ENCODE measurements around the gene COG5.
A peak's percentile ranks its signal among the peaks of the same experiment; 100 is the strongest.

COG5 gene

DNA sequence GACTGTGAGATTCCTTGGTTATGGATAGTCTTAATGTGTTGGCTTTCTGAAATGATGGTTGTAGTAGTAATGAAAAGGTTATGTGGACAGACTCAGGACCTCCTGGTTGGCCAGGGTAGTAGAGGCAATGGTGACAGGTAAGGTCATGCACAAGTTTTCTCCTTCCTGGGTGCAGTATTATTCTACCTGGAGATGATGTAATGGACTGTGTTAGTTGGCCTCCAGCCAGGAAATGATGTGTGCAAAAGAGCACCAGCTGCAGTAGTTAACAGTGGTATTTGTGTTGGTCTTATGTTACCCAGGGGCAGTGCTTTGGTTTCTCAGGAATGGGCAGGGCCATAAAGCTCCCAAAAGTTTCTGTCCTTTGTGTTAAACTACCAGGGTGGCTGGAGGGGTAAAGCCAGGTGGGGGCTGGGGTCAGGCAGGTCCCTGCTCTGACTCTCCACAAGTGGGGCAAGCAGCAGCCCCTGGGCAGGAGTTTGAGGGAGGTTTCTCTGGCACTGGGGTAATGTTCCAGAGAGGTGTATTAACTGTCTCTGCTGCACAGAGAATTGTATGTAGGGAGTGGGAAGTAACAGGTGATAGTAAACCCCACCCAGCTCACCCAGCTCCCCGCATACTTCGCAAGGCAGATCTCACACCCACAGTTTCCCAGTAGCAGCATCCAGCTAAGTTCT is 57.6 kb downstream of the COG5 start:
- DNase-seq (ENCODE audit: low spot score) = no peak

DNA sequence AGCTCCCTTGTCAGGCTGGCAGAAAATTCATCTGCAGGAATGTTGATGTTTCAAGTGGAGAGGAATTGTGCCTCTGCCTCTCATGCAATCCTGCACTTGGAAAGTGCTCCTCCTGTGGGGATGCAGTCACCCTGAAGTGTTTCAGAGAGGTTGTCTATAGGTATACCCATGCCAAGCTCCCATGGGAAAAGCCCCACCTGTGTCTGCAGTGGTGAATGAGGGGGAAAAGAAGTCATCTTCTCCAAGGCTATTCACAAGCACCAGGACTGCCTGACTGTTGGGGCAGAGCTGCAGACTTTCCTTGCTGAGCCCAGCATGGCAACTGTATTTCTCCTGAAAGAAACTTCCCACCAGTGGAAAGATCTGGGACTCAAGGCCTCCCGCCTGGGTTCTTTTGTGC is 58.4 kb downstream of the COG5 start:
- no peak for DNase-seq (ENCODE audit: low spot score)

DNA sequence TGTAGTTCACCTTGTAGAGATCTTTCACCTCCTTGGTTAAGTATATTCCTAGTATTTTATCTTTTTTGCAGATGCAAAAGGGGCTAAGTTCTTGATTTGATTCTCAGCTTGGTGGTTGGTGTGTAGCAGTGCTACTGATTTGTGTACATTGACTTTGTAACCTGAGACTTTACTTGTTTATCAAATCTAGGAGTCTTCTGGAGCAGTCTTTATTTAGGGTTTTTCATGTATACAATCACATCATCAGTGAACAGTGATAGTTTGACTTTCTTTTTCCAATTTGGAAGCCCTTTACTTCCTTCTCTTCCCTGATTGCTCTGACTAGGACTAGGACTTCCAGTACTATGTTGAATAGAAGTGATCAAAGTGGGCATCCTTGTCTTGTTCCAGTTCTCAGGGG is 60.0 kb downstream of the COG5 start:
- no peak for DNase-seq (ENCODE audit: low spot score)

DNA sequence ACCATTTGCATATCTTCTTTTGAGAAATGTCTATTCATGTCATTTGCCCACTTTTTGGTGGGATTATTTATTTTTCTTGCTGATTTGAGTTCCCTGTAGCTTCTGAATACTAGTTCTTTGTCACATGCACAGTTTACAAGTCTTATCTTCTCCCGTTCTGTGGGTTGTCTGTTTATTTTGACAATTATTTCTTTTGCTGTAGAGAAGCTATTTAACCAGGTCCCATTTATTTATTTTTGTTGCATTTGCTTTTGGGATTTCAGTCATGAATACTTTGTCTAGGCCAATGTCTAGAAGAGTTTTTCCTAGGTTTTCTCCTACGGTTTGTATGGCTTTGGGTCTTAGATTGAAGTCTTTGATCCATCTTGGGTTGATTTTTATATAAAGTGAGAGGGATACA is 60.9 kb downstream of the COG5 start:
- no peak for DNase-seq (ENCODE audit: low spot score)

DNA sequence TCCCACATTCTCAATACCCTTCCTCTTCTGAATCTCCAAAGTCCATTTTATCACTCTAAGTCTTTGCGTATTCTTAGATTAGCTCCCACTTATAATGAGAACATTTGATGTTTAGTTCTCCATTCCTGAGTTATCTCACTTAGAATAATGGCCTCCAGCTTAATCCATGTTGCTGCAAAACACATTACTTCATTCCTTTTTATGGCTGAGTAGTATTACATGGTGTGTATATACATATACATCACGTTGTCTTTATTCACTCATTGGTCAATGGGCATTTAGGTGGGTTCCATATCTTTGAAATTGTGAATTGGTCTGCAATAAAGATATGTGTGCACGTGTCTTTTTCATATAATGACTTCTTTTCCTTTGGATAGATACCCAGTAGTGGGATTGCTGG is 61.6 kb downstream of the COG5 start:
- DNase-seq (ENCODE audit: low spot score) = no peak

DNA sequence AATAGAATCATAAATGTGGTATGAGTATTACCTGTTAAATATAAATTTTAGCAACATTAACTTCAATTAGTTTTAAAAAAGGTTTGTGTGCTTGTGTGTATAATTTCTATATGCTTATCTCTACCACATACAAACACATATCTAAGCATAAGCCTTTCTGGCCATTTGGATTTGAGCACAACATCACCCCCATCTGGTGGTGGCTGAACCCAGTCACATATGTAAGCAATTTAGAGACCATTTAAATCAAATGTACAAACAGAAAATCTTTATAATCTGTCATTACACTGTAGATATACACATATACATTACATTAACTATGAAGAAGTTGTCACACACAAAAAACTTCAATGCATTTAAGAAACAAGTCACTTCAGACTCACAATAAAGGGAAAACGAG is 62.1 kb downstream of the COG5 start:
- peak; percentile 9 for DNase-seq (ENCODE audit: low spot score)

DNA sequence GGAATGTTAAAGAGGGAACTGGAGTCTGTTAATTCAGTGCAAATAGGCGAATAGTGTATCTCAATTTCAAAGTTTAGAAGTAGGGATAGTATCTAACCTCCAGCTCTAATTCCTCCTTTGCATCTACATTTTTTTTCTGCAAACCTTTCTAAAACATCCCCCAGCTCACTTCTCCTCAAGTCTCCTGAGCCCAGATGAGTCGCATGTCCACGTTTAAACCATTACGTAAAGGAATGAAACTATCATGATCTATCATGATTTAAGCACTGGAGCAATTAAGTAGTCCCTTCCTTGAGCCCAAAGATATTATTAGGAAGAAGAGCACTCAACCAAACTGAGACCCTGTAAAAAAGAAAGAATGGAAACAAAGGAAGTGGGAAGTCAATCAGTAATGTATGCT is 64.0 kb downstream of the COG5 start:
- DNase-seq (ENCODE audit: low spot score) = no peak

DNA sequence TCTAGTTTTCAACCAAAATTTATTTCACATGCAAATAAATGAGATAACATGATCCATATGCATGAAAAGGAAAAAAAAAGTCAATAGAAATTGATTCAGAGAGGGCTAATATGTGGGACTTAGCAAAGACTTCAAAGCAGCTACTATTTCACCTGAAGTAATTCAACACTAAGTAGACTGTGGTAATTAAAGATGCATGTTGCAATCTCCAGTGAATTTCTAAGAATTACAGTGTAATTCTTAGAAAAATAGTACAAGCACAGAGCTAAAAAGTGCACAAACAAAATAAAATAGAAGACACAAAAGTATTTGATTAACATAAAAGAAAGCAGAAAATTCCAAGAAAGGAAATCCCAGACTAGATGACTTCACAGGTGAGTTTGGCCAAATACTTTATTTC is 68.2 kb downstream of the COG5 start:
- DNase-seq (ENCODE audit: low spot score) = no peak

DNA sequence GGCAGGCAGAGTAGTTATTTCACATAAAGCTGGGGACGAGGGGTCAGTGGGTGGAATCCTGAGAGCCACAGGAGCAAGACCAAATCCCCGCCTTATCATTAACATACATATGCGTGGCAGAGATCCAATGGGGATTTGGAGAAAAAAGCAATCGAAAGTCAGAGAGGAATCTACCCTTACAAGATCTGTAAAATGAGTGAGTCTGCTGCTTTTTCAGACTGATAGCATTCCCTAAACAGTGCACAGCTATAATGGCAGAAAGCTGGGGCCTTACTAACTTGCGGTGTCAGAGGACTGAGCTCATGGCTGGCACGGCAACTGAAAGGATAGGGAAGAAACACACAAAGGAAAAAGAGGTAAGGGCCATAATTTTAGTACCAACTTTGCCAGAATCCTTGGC is 68.8 kb downstream of the COG5 start:
- no peak for DNase-seq (ENCODE audit: low spot score)

DNA sequence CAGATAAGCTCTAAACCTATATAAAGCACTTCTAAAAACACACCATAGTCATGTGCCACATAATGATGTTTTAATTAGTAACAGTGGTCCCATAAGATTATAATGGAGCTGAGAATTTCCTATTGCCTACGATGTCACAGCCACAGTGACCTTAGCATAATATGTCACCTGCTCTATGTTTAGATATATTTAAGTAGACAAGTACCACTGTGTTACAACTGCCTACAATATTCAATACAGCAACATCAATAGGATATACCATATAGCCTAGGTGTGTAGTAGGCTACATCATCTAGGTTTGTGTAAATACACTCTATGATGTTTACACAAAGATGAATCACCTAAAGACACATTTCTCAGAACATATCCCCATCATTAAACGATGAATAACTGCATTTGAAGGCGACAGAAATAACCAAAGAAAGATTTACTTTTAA is 69.4 kb downstream of the COG5 start:
- no peak for DNase-seq (ENCODE audit: low spot score)

DNA sequence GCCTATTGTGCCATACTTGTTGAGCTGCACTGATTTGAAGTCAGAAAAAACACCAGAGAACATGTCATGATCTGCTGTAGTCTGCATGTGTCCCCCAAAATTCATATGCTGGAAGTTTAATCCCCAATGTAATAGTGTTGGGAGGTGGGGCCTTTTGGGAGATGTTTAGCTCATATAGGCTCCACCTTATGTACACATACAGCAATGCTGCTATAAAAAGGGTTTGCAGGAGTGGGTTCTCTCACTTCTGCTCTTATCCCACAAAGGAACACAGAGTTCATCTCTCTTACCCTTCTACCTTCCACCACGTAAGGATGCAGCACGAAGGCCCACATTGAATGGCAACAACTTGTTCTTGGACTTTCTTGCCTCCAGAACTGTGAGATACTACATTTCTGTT is 70.8 kb downstream of the COG5 start:
- no peak for DNase-seq (ENCODE audit: low spot score)

DNA sequence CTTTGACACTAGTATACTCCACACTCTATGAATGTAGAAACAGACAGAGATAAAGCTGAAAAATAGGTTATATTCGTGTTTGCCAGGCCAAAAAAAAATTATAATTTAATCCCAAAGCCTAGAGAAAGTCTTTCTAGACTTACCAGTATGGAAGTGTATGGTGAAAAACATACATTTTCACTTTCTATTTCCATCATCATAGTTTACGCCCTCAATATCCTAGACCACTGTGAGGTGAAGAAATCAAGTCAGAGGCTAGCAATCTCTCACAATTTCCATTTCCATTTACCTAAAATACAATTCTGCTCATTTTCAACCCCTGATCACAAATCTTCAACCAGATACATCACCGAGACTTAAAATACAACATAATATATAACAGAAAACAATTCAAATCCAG is 77.7 kb downstream of the COG5 start:
- no peak for DNase-seq (ENCODE audit: low spot score)

DNA sequence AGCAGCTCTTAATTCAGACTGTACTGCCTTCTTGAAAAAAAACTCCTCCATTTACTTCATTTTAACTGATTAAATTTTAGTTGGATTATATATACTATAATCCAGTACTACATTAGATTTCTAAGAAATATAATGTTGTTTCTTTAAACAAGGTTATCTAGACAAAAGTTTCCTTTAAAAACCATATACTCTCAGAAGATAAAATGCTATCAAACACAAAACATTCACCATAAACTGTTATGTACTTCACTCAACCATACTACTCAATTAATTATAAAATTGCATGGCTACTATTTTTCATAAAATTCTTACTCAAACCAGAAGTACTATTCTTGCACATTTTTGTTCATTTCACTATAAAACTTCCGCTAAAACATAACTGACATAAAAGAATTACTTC is 81.1 kb downstream of the COG5 start:
- no peak for DNase-seq (ENCODE audit: low spot score)

DNA sequence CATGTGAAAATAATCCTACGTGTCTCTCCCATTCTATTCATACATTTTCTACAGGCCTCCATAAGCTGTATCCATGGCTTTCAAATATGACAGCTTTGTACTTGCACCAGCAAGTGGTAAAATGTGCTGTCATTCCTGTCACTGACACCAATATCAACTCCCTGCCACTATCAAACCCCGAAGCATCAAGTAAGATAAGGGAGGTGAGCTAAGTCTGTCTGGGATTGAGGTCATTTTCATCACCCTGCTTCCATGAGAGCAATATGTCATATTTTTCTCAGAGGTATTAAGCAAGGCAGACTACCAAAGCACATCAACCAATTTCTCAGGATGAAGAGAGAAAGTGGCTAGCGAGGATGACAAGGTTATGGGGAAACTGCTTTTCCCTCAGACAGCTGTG is 82.8 kb downstream of the COG5 start:
- no peak for DNase-seq (ENCODE audit: low spot score)

DNA sequence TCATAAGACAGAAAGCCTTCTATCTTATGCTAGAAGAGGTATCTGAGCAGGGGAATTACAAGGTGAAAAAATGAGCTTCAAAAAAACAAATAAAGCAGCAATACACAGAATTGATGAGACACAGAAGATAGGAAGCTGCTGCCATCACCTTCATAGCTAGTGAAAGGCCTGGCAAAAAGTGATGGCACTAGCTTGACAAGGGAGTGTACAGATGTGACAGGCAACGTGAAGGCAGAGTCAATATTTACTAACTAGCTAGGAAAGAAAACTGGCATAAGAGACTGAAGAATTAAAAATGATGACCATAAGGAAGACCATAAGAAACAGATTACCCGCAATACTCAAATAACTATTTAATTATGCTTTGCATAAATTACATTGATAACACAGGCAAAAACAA is 84.4 kb downstream of the COG5 start:
- DNase-seq (ENCODE audit: low spot score) = no peak

DNA sequence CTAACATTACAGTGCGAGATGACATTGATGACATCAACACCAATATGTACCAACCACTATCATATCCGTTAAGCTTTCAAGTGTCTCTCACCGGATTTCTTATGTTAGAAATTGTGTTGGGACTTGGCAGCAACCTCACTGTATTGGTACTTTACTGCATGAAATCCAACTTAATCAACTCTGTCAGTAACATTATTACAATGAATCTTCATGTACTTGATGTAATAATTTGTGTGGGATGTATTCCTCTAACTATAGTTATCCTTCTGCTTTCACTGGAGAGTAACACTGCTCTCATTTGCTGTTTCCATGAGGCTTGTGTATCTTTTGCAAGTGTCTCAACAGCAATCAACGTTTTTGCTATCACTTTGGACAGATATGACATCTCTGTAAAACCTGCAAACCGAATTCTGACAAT is 89.6 kb downstream of the COG5 start:
- DNase-seq (ENCODE audit: low spot score) = no peak

DNA sequence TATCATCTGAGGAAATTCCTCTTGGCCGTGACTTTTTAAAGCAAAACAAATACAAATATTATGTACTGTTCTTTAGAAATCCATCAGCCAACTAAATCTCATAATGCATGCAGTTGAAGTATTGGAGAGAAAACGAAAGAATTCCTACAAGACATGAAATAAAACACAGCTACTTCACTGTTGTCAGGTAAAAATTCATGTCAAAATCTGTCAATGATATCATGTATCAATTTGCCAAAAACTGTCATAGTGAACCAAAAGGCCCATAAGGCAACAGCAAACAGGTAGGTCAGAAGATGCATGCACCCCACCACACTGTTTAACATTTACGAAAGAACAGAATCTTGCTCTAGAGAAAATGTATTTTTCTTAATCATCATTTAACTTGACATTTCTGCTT is 91.6 kb downstream of the COG5 start:
- DNase-seq (ENCODE audit: low spot score) = no peak

DNA sequence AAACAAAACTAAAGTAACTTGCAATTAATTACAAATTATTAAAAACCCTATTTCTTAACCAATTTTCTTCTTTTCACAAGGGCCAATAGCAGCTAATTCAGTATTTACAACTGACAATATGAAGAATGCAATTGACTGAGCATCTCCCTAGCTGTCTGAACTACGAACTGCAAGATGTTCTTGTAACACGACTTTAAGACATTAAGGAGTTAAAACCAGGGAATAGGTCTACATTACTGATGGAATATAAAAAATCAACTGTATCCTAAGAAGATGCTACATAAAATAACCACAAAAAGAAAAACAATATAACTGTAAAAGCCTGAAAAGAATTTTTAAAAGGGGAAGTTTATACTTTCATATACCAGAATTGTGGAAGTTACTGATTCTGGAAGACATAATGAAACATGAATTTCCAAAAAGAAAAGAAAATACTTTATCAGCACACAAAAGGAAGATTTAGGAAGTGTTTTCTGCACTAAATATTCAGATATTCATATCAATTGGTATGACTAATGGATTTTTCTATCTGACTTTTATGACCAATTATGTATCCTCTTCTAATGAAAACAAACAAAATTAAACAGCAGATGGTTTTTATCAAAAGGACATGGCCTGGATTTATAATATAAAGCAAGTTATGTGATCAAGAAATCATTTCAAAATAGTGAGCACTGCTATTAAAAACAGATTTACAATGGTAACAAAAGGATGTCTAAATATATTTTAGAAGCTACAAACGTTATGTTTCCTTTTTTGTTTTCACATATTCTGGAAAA is 92.2 kb downstream of the COG5 start:
- no peak for DNase-seq (ENCODE audit: low spot score)

DNA sequence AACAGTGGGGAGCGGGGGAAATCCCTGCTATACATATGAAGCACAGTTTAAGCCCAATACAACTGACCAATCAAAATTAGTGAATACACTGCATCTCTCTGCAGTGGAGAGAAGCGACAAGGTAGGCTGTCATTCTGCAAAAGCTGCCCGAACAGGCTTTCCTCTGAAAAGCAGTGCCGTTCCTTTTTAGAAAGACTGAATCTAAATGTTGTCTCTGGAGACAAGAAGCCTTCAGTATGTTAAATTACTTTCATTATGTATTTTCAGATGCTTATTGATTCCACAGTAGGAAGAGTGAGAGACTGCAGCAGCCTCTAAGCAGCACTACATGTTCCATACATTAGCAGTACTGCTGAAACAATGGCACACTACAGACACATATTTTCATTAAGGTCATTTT is 93.8 kb downstream of the COG5 start, which contains the start of gene GPR22:
GPR22 (plus strand) TSS at position 129 of the 400 bp plus-strand sequence. CDS start 4,004 bp downstream, outside the sequence.
- DNase-seq (ENCODE audit: low spot score) = no peak

DNA sequence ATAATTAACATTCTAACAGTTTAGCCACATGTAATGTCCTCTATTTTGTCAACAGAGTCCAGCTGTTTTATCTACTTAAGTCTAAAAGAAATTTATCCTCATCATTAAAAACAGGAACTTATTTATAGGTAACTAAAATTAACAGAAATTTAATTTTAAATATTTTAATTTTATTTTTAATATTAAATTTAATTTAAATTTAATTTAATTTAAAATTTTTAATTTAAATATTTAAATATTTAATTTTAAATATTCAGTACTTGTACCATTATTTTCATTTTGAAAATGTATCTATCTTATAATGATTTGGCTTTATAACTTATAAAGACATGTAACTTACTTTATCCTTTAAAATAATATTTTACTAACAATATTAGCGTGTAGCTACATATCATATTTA is 94.9 kb downstream of the COG5 start:
- DNase-seq (ENCODE audit: low spot score) = no peak

DNA sequence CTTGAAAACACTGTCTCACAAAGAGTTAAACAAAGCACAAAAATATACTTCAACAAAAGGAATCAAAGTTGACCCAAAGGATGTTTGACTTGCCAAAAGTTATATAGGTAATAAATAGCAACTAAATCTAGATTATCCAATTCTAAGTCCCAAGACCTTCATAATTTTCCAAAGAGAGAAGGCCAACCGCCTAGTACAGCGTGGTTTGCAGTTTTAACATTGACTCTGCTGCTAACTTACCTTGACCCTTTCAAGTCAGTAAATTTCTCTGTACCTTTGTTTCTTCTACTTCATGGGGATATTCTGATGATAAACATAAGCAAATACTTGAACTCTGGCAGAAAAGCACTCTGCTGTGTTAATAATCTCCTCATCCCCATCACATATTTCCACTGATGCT is 95.7 kb downstream of the COG5 start:
- DNase-seq (ENCODE audit: low spot score) = no peak

DNA sequence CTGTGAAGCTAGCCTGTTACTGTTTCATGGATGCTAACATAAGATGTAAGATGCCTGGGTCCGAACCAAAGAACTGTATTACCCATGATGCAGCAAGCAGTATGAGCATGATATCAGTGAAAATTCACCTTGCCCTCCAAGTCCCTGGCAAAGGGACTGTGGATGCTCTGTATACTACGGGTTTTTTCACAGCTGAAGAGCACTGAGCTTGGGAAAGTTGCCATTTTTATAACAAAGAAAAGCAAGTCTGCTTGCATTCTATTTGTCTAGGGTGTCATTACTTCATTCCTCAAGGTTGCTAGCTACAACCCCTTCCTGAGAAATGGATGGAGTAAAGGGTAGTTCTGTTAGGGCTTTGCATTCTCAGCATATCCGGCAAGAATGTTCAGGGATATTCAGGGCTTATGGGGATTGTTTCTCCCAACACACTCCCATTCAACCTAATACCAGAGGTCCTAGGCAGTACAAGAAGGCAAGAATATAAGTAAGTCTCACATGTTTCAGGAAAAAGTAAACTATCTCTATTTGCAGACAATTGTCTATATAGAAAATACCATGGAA is 99.0 kb downstream of the COG5 start:
- DNase-seq (ENCODE audit: low spot score) = no peak

All from putamen (tissue), 1 donor.